Measurements from ENCODE around the gene FBXO10.

- TF ChIP-seq, protein P1, sequence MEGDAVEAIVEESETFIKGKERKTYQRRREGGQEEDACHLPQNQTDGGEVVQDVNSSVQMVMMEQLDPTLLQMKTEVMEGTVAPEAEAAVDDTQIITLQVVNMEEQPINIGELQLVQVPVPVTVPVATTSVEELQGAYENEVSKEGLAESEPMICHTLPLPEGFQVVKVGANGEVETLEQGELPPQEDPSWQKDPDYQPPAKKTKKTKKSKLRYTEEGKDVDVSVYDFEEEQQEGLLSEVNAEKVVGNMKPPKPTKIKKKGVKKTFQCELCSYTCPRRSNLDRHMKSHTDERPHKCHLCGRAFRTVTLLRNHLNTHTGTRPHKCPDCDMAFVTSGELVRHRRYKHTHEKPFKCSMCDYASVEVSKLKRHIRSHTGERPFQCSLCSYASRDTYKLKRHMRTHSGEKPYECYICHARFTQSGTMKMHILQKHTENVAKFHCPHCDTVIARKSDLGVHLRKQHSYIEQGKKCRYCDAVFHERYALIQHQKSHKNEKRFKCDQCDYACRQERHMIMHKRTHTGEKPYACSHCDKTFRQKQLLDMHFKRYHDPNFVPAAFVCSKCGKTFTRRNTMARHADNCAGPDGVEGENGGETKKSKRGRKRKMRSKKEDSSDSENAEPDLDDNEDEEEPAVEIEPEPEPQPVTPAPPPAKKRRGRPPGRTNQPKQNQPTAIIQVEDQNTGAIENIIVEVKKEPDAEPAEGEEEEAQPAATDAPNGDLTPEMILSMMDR (IDR thresholded peaks at IDR 0.05) = no peak
- no peak for TF ChIP-seq POLR2AphosphoS5 (IDR thresholded peaks at IDR 0.05)
- no peak for TF ChIP-seq POLR2A (IDR thresholded peaks at IDR 0.05)
Measured at GRCh38 chr9:37551468-37551867, 24.7 kb downstream of the FBXO10 start.

All from breast epithelium (tissue), 3 donors.